ENCODE results near the gene AOPEP. TPM values are rescaled to one million over a fixed set of nuclear protein-coding genes. Genes with fewer than 3 reads are reported as not detected.

AOPEP gene
- polyA plus RNA-seq, 4 donors, result 50.1 to 59.7 (median 54.1) TPM

- no peak for DNase-seq (ENCODE audit: low read depth in 4 of 4, low spot score in 2 of 4)
Observed at GRCh38 chr9:95038666-95039065, 312.2 kb downstream of the AOPEP start.

- no peak for DNase-seq (ENCODE audit: low read depth in 4 of 4, low spot score in 2 of 4)
Observed at GRCh38 chr9:95040106-95040505, 313.6 kb downstream of the AOPEP start.

- no peak for DNase-seq (ENCODE audit: low read depth in 4 of 4, low spot score in 2 of 4)
Observed at GRCh38 chr9:95043826-95044225, 317.3 kb downstream of the AOPEP start.

- no peak for DNase-seq (ENCODE audit: low read depth in 4 of 4, low spot score in 2 of 4)
Observed at GRCh38 chr9:95044731-95045508, 318.4 kb downstream of the AOPEP start.

GRCh38 chr9:95045751-95046150, 319.3 kb downstream of the AOPEP start:
- DNase-seq (ENCODE audit: low read depth in 4 of 4, low spot score in 2 of 4), result no peak

- DNase-seq (ENCODE audit: low read depth in 4 of 4, low spot score in 2 of 4), result no peak
Observed at GRCh38 chr9:95047452-95048224, 321.1 kb downstream of the AOPEP start.

- no peak for DNase-seq (ENCODE audit: low read depth in 4 of 4, low spot score in 2 of 4)
Observed at GRCh38 chr9:95048225-95049087, 322.0 kb downstream of the AOPEP start.

DNA sequence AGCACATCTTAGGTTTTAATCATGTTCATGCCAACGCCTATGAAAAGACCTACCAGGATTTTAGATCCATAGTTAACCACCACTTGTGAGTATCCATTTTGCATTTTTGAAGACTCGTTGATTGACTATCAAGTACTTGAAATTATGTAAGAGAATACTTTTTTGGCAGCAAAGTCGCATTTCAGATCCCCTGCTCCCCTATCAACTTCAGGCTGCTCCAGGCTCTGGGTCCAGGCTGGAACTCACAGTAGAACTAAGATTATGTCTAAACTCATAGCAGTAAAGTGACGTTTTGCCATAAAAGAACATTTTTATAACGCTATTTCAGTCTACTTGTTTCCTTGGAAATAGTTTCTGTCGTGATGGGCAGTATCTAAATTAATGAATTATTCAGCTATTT, 323.3 kb downstream of the AOPEP start:
- no peak for DNase-seq (ENCODE audit: low read depth in 4 of 4, low spot score in 2 of 4)

GRCh38 chr9:95053611-95054570, 327.4 kb downstream of the AOPEP start:
- no peak for DNase-seq (ENCODE audit: low read depth in 4 of 4, low spot score in 2 of 4)

GRCh38 chr9:95055334-95055850, 328.9 kb downstream of the AOPEP start:
- no peak for DNase-seq (ENCODE audit: low read depth in 4 of 4, low spot score in 2 of 4)

- DNase-seq (ENCODE audit: low read depth in 4 of 4, low spot score in 2 of 4), result no peak
Observed at GRCh38 chr9:95055851-95056551, 329.5 kb downstream of the AOPEP start.

- DNase-seq (ENCODE audit: low read depth in 4 of 4, low spot score in 2 of 4), result no peak
Observed at GRCh38 chr9:95057101-95057500, 330.6 kb downstream of the AOPEP start.

GRCh38 chr9:95058121-95058785, 331.8 kb downstream of the AOPEP start:
- no peak for DNase-seq (ENCODE audit: low read depth in 4 of 4, low spot score in 2 of 4)

- no peak for DNase-seq (ENCODE audit: low read depth in 4 of 4, low spot score in 2 of 4)
Observed at GRCh38 chr9:95058795-95059386, 332.4 kb downstream of the AOPEP start.

DNA sequence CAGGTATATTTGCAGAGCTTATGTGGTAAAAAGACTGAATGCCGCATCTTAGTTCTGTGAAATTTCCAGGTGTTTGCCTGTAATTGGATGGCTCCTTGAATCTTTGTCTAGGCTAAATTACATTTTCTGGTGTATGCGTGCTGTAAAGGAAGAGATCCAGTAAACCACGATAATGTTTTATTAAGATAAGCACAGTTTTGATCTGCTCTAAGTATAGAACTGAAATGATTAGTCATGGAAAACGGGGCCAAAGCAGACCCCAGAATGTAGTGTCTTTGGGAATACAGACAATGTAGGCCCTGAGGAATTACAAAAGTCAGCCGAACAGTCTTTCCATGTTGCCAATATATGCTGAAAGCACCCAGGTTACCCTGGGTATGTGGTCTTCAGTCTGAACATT, 333.7 kb downstream of the AOPEP start:
- DNase-seq (ENCODE audit: low read depth in 4 of 4, low spot score in 2 of 4), result no peak

- no peak for DNase-seq (ENCODE audit: low read depth in 4 of 4, low spot score in 2 of 4)
Observed at GRCh38 chr9:95060916-95061315, 334.4 kb downstream of the AOPEP start.

- DNase-seq (ENCODE audit: low read depth in 4 of 4, low spot score in 2 of 4), result no peak
Observed at GRCh38 chr9:95061916-95062595, 335.6 kb downstream of the AOPEP start.

Measured in left renal cortex interstitium (tissue), 4 donors.